HG03025 (cell line): Measurements from ENCODE around the gene NAV2.
"Not testable (repeated sequence)": the region's sequence is repeated elsewhere in the genome, so short reads cannot be mapped to it uniquely, and the experiment has no call there.

Experiments used
- ATAC-seq: cut with Tn5 transposase; IDR thresholded peaks from one replicate; pipeline ENCODE4 v1.9.1; 2021; ENCODE audit warnings: mild to moderate bottlenecking, moderate library complexity; ENCODE audit not compliant: unreplicated experiment, low FRiP score

NAV2 gene

DNA sequence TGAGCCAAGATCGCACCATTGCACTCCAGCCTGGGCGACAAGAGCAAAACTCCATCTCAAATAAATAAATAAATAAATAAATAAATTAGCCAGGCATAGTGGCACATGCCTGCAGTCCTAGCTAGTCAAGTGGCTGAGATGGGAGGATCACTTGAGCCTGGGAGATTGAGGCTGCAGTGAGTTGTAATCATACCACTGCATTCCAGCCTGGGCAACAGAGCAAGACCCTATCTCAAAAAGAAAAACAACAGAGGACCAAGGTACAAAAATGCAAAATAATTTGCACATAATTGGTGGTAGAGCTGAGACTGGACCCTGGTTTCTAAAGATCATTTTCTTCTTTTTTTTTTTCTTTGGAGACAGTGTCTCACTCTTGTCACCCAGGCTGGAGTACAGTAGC is 294.0 kb downstream of the NAV2 start:
- ATAC-seq: not testable (repeated sequence)

DNA sequence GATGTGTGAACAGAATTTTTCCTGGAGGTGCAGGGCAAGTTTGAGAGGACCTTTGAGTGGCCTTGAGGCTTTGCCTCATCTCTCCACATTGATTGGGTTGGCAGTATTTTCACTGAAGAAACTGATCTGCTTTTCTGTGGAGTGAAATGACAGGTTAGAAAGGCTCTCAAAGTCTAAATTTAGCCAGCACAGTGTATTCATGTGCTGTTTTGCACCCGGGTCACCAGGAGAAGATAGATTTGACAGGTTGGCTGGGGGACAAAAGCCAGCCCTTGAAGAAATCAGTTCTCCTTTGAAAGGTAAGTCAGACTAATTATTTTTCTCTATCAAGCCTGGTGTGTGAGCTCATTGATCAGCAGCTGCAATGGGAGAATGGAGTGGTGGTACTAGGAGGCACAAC is 294.7 kb downstream of the NAV2 start:
- ATAC-seq: no peak

DNA sequence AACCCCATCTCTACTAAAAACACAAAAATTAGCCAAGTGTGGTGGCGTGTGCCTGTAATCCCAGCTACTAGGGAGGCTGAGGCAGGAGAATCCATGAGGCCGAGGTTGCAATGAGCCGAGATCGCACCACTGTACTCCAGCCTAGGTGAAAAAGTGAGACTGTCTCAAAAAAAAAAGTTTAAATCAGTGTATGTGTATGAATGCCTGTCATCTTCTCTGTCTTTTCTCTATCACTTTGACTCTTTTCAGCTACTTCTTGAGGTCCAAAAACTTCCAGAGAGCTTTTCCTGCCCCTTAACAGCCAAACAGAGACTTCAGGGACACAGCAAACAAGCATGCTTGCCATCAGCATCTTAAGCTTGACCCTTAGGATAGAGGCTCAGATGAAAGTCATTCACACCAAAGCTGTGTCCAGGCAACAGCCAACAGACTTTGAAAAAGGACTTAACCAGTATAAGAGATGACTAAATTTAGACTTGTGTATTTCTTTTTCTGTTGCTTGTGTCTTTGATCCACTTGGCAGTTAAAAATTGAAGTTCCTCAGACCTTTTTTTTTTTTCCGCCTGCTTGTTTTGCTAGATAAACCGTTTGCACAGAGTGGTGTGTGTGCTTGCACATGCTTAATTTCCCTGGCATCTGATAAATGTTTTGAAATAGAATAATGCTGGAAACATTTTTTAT is 295.7 kb downstream of the NAV2 start:
- ATAC-seq: no peak

DNA sequence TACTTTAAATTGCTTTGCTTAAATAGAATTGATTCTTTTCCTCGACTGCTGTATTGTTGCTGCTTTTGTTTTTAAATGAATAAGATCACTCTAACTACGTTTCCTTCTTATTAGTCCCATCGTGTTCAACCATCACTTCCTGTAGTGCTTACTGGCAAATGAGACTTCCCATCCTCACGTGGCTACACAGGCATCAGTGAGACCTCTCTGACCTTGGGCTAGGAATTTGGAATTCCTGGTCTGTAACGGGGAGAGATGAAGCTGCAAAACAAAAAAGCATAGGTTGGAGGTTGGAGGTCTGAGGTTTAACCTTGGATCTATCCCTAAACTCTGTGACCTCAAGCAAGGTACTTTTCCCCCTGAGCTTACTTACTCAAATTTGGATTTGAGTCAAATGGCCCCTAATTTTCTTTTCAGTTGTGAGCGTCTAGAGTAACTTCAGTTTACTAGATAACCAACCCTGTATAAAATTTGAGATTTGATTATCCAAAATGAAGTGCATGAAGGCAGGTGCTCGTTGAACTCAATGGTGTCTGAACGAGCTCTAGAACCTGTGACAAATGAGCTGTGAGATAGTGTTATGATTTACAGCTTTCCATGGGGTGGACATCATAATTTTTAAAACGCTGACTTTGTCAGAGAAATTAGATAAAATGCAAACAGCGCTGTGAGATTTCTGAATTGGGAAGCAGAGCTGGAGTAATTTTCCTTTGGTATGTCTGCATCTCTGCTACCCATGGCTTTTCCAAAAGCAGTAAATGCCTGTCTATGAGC is 296.4 kb downstream of the NAV2 start:
- no peak for ATAC-seq

DNA sequence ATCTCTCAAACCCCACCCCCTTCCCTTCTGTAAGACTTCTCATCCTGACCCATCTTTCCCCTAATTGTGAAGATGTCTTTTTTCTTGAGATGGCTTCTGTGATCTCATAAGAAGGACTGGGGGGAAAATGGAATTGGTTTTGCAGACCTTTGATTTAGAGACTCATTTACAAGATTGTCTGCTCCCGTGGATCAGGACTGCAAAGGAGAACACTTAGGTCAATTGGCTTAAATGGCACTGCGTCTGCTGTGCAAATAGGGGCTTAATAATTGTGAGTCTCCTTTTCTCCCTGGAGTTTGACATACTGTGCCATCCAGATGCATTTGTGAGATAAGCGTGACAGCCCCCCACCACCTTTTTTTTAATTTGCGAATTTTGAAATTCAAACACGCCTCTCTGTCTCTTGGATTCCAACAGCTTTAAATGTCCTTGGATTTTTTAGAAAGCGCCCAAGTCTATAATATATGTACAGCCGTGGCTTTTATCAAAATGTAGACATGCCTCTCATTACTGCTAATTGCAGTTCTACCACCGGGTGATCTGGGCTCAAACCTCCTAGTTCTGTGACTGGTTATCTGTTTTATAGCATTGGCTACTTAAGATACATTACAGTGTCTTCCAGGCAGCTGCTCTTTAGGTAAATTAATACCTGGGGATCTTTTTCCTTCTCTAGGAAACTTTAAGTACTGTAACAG is 297.7 kb downstream of the NAV2 start:
- no peak for ATAC-seq

DNA sequence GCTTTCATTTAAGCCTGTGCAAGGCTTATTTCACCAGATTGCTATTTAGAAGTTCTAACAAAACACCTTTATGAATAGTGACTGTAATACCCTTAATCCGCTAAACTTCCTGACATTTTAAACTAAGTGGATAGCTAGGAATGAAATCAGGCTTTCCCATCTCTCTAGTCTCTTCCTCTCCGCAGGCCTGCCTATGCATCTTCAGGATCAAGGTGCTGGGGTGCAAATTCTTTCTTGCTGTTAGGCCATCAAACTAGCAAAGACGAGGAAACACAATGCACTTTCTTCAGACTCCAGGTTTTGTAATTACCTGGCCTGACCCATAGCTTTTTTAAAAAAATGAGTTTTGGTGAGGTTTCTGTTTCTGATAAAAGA is 298.2 kb downstream of the NAV2 start:
- ATAC-seq: no peak

DNA sequence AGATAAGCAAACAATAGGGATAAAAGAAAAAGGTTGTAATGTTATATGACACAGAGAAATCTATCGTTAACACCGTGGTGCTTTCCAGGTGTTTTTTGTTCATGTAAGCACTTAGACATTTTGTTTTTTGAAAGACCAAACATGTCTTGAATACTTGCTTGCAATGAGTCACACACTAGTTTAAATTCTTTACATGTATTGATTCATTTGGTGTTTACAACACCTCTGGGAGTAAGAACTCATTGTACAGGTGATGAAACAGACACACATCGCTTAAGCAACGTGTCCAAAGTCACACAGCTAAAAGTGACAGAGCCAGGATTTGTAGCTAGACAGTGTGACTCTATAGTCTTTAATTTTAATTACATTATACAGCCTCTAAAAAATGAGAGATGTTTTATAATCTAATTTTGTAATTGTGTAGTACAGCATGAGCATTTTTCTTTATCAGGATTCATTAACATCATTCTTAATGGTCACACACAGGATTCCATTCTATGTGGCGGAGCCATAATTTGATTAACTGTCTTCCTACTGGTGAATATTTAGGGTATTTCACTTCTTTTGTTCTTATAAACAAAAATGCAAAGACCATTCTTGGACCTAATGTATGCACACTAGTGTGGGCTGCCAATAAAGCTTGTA is 298.8 kb downstream of the NAV2 start:
- ATAC-seq: no peak

DNA sequence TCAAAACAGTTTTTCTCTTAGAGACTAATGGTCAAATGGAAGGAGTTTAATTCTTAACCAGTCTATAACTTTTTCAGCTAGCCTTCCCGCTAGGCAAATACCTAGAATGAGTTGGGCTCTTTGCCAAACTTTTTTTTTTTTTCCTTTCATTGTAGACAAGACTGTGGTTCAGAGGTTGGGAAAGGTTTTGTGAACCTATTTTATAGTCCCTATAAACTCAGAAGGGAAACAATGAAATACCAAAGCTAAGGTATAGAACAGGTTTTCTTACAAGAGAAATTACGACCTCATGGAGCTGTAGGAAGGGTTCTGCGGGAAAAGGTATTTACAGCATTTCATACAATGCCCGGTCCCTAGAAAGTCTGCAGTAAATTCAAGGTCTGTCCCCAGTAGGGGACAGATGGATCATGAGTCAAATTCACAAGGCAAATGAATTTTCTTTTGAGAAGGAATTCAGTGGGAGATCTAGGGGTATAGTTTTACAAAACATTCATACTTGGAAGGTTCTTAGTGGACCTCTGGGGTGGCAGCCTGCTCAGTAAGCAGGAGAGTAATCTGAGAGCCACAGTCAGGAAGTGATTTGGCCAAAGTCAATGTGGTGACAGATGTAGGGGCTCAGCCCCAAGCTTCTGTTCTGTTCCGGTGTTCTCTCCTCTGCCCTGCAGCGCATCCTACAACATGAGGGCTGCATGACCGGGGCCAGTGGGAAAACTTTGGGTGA is 300.9 kb downstream of the NAV2 start:
- no peak for ATAC-seq

DNA sequence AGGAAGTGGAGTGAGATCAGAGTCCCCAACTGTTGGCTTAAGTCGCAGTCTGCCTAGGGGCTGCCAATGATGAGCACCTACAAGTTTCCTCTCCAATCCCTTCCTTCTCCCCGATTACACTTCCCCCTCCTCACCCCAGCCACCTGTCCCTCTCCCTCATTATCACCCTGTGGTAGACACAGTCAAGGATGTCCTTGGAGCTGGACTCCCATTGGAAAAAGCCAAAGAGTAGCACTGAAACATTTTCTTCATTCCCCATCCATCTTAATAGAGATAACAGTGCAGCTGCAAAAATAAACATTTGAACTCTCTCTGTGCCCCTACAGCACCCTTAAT is 301.4 kb downstream of the NAV2 start:
- no peak for ATAC-seq

DNA sequence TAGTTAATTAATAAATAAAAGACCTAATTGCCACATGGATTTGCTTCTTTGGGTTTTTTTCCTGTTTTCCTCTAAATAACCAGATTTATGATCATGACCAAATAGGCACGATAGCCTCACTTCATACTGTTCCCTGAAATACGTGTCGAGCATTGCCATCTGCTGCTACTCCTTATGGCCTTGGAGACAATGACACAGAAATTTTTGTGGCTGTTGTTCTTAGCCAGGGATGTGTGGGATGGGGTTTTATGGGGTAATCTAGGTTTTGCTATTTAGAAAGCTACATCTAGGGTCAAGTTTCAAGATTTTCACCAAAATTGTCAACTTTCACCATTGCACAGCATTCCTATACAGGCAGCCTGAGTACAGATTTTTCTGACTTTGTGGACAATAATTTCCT is 302.5 kb downstream of the NAV2 start:
- no peak for ATAC-seq

DNA sequence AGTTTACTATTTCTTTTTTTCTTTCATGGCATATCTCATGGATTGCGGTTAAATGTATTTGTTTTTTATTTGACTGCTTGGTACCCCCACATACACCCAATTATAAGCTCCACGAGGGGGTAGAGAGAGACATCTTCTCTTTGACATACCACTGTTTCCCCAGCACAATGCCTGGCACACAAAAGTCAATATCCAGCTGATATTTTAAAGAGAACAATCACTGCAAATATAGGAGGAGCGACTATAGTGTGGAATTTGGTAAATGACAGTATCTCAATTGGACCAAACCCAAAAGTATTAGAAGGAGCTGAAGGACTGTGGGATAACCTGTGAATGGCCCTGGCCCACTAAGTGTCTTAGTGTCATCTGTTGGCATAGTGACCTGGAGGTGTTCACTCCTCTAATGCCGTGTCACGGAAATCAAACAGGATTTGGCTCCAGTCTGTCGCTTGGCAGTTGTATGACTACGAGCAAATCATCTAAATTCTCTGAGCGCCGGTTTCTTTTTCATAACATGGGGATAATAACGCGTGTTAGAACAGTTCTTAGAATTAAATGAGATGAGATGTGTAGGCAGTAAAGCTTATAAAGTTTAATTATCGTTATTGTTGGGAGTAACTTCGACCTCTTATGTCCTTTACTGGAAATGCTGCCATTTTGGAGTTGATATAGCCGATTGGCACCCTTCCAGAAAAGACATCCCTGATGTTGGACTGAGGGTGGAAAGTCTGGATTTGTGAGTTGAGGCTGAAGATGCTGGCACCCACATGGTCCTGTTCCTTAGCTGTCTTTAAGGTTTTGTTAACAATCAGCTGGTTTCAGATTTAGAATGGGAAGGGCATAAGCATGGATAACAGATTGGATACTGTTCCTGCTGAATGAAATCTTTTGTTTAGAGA is 303.1 kb downstream of the NAV2 start:
- no peak for ATAC-seq

DNA sequence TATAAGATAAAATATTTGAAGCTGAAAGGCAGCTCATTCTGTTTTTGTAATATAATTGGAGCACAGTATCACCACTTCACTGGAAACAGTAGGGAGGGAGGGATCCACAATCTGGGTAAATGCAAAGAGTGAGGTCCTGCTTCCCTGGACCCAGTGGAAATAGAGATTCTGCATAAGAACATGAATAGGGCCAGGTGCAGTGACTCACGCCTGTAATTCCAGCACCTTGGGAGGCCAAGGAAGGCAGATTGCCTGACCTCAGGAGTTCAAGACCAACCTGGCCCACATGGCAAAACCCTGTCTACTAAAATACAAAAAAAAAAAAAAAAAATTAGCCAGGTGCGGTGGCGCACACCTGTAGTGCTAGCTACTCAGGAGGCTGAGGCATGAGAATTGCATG is 303.9 kb downstream of the NAV2 start:
- no peak for ATAC-seq

DNA sequence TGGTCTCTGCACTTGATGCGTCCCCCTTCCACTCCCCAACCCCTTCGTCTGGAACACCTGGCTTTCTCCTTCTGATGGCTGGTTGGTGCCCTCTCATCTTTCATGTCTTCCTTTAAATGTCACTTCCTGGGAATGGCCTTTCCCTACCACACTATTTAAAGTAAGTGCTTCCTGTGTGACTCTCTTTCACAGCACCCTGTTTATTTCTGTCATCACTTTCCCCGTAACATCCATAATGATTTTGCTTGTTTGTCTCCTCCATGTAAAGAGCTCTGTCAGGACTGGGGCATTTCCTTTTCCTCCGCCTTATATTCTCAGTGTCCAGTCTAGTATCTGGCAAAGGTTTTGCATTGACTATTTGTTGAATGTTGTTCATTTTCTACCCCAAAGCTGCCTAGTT is 304.7 kb downstream of the NAV2 start:
- ATAC-seq: no peak

DNA sequence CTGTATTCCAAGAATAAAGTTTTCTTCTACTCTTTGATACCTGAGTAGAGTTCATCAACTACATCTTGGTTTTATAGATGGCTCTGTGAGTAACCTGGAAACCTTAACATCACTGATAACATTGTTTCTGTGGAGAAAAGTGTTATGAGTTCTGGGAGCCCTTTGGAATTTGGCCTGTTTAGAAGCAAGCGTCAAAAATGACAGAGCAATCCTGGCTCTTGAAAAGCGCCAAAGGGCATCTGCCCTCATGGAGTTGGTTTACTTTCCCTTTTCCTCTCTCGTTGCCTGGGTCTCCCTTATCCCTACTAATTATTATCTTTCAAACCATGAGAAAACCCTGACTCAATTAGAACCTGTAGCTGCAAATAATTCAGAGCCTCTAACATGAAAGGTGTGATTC is 307.6 kb downstream of the NAV2 start:
- no peak for ATAC-seq

DNA sequence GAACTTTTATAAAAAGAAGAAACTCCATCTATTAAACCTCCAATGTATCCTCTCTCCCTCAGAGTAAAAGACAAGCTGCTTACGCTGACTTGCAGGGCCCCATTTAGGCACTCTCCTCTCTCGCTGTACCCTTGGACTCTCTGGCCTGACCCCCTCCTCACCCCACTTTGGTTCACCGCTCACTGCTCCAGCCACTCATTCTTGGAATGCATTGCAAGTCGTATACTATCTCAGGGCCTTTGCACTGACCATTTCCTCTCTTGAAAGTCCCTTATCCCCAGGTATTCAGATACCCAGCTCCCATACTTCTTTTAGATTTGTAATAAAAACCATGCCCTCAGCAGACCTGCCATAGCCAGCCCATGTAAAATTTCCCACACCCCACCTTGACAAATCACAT is 308.1 kb downstream of the NAV2 start:
- no peak for ATAC-seq

DNA sequence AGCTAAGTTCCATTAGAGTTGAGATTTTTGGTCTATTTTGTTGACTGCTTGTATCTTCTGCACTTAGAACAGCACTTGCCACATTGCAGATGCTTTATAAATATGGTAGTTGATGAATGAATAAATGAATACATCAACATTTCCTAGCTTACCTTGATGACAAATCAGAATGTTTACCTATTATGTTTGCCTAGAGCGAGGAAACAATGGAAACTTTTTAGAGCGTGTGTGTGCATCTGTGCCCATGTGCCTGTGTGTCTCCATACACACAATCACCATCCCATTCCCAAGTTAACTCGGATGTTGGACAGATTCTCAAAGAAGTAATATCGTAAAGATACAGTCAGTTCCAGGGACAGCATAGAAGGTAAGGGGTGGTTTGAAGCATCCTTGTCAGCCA is 308.6 kb downstream of the NAV2 start:
- ATAC-seq: no peak

DNA sequence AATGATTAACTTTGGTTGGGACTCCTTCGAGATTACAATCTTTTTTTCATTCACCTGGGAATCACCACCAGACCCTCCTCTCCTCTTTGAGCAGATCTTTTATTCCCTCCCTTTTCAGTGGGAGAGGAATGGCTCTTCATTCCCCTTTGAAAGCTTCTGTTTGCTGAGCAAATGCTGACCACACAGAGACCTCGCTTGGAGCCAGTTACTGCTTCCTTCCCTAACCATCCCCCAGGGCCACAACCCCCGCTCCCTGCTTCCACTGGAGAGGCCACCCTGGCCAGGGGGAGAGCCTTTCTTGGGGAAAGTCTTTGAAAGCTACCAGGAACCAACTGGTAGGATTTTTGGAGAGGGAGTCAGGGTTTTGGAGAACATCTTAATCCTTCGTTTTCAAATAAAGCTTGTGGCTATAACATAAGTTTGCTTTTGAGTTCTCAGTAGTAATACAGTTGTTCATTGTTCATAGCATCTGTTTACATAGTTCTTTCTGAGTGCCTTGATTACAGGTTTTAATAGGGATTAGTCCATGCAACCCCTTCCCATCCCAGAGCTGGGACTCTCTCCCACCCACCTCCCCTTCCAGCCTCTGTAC is 309.2 kb downstream of the NAV2 start:
- ATAC-seq: no peak

DNA sequence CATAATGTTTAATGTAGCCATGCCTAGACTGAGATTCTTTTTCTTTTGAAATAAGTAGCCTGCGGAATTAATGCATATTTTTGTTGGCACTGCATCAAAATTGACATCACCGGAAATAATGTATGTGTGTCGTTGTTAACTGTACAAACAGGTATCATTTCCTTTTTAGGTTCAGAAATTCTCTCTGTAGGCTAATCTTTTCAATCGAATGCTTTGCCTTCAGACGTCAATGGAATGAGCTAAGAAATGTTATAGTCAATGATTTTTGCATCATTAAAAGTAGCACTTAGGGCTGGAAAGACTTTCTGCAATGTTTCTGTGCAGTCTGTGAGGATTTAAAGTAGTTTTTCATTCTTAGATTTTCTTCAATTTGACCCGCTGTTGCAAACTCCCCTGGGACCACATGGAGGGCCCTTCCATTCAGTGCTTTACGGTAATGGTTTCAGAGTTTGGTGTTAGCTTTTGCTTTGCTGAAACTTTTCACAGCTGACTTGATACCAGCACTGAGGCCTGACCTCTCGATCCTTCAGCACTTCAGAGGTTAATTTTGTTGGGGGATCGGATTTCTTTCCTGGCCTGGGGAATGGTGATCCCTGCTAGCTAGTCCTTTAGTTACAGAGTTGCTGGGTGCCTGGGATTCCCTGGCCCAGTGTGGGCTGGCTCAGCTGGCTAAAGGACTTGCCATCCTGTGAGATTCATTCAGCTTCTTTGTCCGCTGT is 309.9 kb downstream of the NAV2 start:
- ATAC-seq: no peak

DNA sequence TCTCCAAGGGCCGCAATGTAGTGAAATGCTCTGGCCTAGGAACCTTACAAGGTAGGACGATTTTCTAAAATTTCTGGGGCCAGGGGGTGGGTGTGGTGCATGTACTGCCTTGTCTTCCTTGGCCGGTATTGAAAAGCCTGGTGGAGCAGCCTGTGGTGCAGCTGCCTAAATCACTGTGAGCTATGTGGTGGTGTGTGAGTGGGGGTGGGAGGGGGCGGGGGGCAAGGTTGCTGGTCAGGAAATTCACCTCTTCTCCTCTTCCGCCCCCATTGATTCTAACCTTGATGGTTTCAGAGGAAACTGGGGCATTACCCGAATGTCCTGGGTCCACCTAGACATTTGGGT is 310.4 kb downstream of the NAV2 start:
- no peak for ATAC-seq
